ENCODE data around the gene ZNF277. TPM values are rescaled to one million over a fixed set of nuclear protein-coding genes. Genes with fewer than 3 reads are reported as not detected.

ZNF277 gene
- total RNA-seq, 1 experiment from 2014 or later: 12.8 TPM

DNA sequence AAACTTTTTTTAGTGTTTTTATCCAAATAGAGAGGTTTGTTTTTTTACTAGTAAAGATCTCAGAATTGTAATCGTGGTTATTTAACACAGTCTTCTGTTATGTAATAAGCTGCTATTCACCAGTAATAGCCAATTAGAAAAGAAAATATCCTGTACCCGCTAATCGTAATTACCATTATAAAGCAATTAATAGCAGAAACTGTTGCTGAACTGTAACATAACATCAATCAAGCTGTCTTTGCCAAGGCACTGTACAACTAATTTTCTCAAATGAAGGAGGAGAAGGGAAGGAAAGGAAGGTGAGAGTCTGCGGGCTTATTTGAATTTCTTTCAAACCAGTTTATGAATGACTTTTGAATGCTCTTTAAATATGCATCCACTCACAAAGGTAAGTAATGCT is 9.3 kb downstream of the ZNF277 start:
- POLR2A ChIA-PET: no interaction called here
- CTCF ChIA-PET: no interaction called here
- BruUV-seq (replicated peaks): no TSS peak
- no peaks in the 10 kb centered on the region for H3K4me1 ChIP-seq (ENCODE audit: control insufficient read depth, insufficient read depth, low read length)
- H3K27ac ChIP-seq (ENCODE audit: low read length): no peak overlapping the region
- no peak for TF ChIP-seq REST (IDR thresholded peaks at IDR 0.05; ENCODE audit: insufficient read depth in 1 of 2, low read depth in 2 of 2, low read length in 1 of 2)
- no peaks in the 10 kb centered on the region for H3K27me3 ChIP-seq (ENCODE audit: control insufficient read depth, insufficient read depth, low read length)
- ATAC-seq: no peak
- in situ Hi-C loops (cut with HindIII; ENCODE audit: low pct_unique_long_range_greater_than_20kb, low sequenced_read_pairs): no loop called here
- DNase-seq (ENCODE audit: low read depth, low spot score): no peak
- no peaks in the 10 kb centered on the region for H3K9me3 ChIP-seq (ENCODE audit: control insufficient read depth, insufficient read depth, low read depth, low read length)
- H3K4me3 ChIP-seq (ENCODE audit: low read depth in 2 of 2, low read length in 2 of 2): no peak overlapping the region
- intact Hi-C loops (cut with micrococcal nuclease; ENCODE audit: unreplicated experiment): no loop called here
- no peaks in the 10 kb centered on the region for H3K36me3 ChIP-seq (ENCODE audit: control insufficient read depth, insufficient read depth, low read length)

GRCh38 chr7:112220877-112221434 is 14.5 kb downstream of the ZNF277 start:
- no peaks in the 10 kb centered on the region for H3K27me3 ChIP-seq (ENCODE audit: control insufficient read depth, insufficient read depth, low read length)
- ChIA-PET POLR2A (no interaction called here), CTCF (no interaction called here)
- no peak for ATAC-seq
- no peak overlapping the region for H3K27ac ChIP-seq (ENCODE audit: low read length)
- no peaks in the 10 kb centered on the region for H3K36me3 ChIP-seq (ENCODE audit: control insufficient read depth, insufficient read depth, low read length)
- in situ Hi-C loops (cut with HindIII; ENCODE audit: low pct_unique_long_range_greater_than_20kb, low sequenced_read_pairs): no loop called here
- TF ChIP-seq TCF7L2 (IDR thresholded peaks at IDR 0.05; ENCODE audit: low read depth, low read length) (no peak), CTCF (IDR thresholded peaks at IDR 0.05) (no peak), REST (IDR thresholded peaks at IDR 0.05; ENCODE audit: insufficient read depth in 1 of 2, low read depth in 2 of 2, low read length in 1 of 2) (no peak), SIN3A (IDR thresholded peaks at IDR 0.05; ENCODE audit: borderline replicate concordance, insufficient read depth, low read depth, low read length) (no peak), POLR2AphosphoS5 (IDR thresholded peaks at IDR 0.05; ENCODE audit: low read depth, low read length) (no peak)
- no peak overlapping the region for H3K4me3 ChIP-seq (ENCODE audit: low read depth in 2 of 2, low read length in 2 of 2)
- H3K9me3 ChIP-seq (ENCODE audit: control insufficient read depth, insufficient read depth, low read depth, low read length): no peaks in the 10 kb centered on the region
- intact Hi-C loops (cut with micrococcal nuclease; ENCODE audit: unreplicated experiment): no loop called here
- no peak for DNase-seq (ENCODE audit: low read depth, low spot score)
- no peaks in the 10 kb centered on the region for H3K4me1 ChIP-seq (ENCODE audit: control insufficient read depth, insufficient read depth, low read length)
- no TSS peak for BruUV-seq (replicated peaks)
